ENCODE measurements around the gene RECQL5. TPM values are rescaled to one million over a fixed set of nuclear protein-coding genes. Genes with fewer than 3 reads are reported as not detected.

Gene RECQL5
- total RNA-seq, 1 experiment from 2014 or later: 19.6 TPM

Other genes with a start within 250 kb of the RECQL5 start
- 22.8 and 24.0 TPM in 2 replicates for gene TMEM94, start 210.5 kb downstream of the RECQL5 start, total RNA-seq (2014; rRNA removed; shearing (Covaris generic))
- 6.7 and 7.4 TPM in 2 replicates for gene CASKIN2, start 151.6 kb downstream of the RECQL5 start, total RNA-seq (2014; rRNA removed; shearing (Covaris generic))
- 35.9 and 38.8 TPM in 2 replicates for gene TSEN54, start 150.6 kb downstream of the RECQL5 start, total RNA-seq (2014; rRNA removed; shearing (Covaris generic))
- gene LLGL2, start 141.5 kb downstream of the RECQL5 start, total RNA-seq (2014; rRNA removed; shearing (Covaris generic)): not detected in 2 replicates
- gene MYO15B, start 79.4 kb downstream of the RECQL5 start, total RNA-seq (2014; rRNA removed; shearing (Covaris generic)): 0.93 and 1.4 TPM in 2 replicates
- not detected in 2 replicates for gene SMIM5, start 33.7 kb downstream of the RECQL5 start, total RNA-seq (2014; rRNA removed; shearing (Covaris generic))
- gene SAP30BP, start 184 bp upstream of the RECQL5 start, total RNA-seq (2014; rRNA removed; shearing (Covaris generic)): 60.8 and 65.4 TPM in 2 replicates
- gene ITGB4, start 54.3 kb upstream of the RECQL5 start, total RNA-seq (2014; rRNA removed; shearing (Covaris generic)): 1.1 and 1.4 TPM in 2 replicates
- 33.5 and 37.1 TPM in 2 replicates for gene GALK1, start 98.0 kb upstream of the RECQL5 start, total RNA-seq (2014; rRNA removed; shearing (Covaris generic))
- 26.3 and 26.8 TPM in 2 replicates for gene UNK, start 117.7 kb upstream of the RECQL5 start, total RNA-seq (2014; rRNA removed; shearing (Covaris generic))
- 2.7 TPM in 2 replicates for gene UNC13D, start 177.2 kb upstream of the RECQL5 start, total RNA-seq (2014; rRNA removed; shearing (Covaris generic))
- 26.1 and 38.3 TPM in 2 replicates for gene WBP2, start 188.2 kb upstream of the RECQL5 start, total RNA-seq (2014; rRNA removed; shearing (Covaris generic))
- 22.7 and 26.6 TPM in 2 replicates for gene TRIM47, start 211.4 kb upstream of the RECQL5 start, total RNA-seq (2014; rRNA removed; shearing (Covaris generic))
- 36.0 and 36.9 TPM in 2 replicates for gene TRIM65, start 229.8 kb upstream of the RECQL5 start, total RNA-seq (2014; rRNA removed; shearing (Covaris generic))
- gene MRPL38, start 237.7 kb upstream of the RECQL5 start, total RNA-seq (2014; rRNA removed; shearing (Covaris generic)): 63.8 and 66.9 TPM in 2 replicates